ENCODE measurements around the gene ZNF416.
A peak's percentile ranks its signal among the peaks of the same experiment; 100 is the strongest.

Gene ZNF416

GRCh38 chr19:57558525-57558924, 20.2 kb downstream of the ZNF416 start:
- DNase-seq, result no peak

- no peak for DNase-seq
These were observed 21.1 kb downstream of the ZNF416 start for GRCh38 chr19:57557659-57558058.

DNA sequence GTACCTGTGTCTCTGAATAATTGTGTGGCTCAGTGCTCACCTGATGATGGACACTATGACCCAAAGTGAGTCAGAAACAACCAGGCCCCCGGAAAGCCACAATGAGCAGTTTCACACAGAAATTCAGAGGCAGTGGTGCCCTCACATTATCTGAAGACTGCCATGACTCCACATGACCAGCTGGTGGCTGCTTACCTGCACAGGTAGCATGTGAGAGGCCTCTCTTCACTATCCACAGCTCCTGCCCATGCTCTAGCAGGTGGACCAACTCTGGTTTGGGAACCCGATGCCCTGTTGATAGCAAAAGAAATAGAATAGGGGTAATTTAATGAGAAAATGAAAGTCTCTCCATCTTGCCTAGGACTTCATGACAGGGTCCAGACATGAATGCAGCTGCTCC, 26.3 kb downstream of the ZNF416 start:
- no peak for DNase-seq

- no peak for DNase-seq
These were observed 32.2 kb downstream of the ZNF416 start for GRCh38 chr19:57546513-57546912.

GRCh38 chr19:57537953-57538547, 40.7 kb downstream of the ZNF416 start:
- no peak for DNase-seq

DNA sequence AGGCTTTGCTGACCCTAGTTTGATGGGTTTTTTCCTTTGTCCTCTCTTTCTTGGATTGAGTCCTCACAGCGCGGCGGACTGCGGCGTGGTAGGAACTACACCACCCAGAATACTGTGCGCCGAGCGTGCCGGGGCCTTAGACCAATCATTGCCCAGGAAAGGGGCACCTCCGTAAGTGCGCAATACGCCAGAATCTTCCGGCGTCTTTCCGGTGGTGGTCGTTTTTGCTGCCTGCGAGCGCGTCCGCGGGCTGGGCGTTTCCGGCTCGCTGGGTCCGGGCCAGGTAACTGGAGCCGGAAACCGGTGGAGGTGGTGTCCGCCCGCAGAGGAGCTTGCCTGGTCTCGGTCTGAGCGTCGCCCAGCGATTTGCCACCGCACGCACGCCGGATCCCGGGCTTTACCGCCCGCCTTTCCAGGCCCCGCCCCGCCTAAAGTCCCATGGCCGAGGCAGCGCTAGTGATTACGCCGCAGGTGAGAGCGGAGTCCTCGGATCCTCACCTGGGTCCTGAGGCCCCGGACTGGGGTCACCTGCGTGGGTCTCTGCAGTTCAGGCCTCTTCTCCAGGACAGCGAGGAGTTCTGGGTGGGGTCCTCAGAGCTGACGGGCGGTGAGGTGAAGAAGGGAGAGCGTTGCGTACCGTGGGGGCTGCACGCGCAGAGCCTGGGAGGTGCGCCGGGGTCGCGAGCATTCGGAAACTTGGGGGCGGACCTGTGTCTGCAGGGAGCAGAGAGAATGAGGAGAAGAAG, 51.4 kb downstream of the ZNF416 start, which contains the start of gene ZNF549:
Gene ZNF549 (plus strand): TSS at position 221 of the 746 bp plus-strand sequence. CDS start 218 bp downstream, at position 439.
- peak; percentile 91 to 93 for DNase-seq
